ACC112 (cell line): ENCODE measurements around the gene MSMO1.

Experiments
- H2AFZ ChIP-seq: fragments of 200-600 bp; sonication (generic); one replicate; pipeline ENCODE4 v1.6.0; 2017; ENCODE audit warnings: antibody characterized with exemption, low read length; ENCODE audit not compliant: unreplicated experiment
- H3K27ac ChIP-seq: fragments of 200-600 bp; sonication (generic); 2 replicates; pipeline ENCODE4 v1.5.1; 2014; ENCODE audit warnings: low read depth, mild to moderate bottlenecking, antibody characterized with exemption, low read length, moderate library complexity
- H3K27me3 ChIP-seq: fragments of 200-600 bp; sonication (generic); 2 replicates; pipeline ENCODE4 v1.6.1; 2014; ENCODE audit warnings: mild to moderate bottlenecking, antibody characterized with exemption, low read length, moderate library complexity, mixed read lengths; ENCODE audit not compliant: insufficient read depth
- H3K36me3 ChIP-seq: fragments of 200-600 bp; sonication (generic); 2 replicates; pipeline ENCODE4 v1.6.1; 2016; ENCODE audit warnings: mild to moderate bottlenecking, antibody characterized with exemption, low read length, moderate library complexity, mixed read lengths; ENCODE audit not compliant: insufficient read depth
- H3K4me1 ChIP-seq: fragments of 200-600 bp; sonication (generic); one replicate; pipeline ENCODE4 v1.6.1; 2016; ENCODE audit warnings: low read length, mixed read lengths; ENCODE audit not compliant: insufficient read depth, unreplicated experiment, control insufficient read depth
- H3K4me3 ChIP-seq: fragments of 200-600 bp; sonication (generic); 2 replicates; pipeline ENCODE4 v1.5.1; 2014; ENCODE audit warnings: mild to moderate bottlenecking, low read depth, low read length
- H3K79me2 ChIP-seq: fragments of 200-600 bp; sonication (generic); one replicate; pipeline ENCODE4 v1.6.0; 2016; ENCODE audit warnings: low read length; ENCODE audit not compliant: control insufficient read depth, unreplicated experiment, insufficient read depth

Gene MSMO1

GRCh38 chr4:165297626-165298025, 29.8 kb upstream of the MSMO1 start:
- peaks cover 8% of the 10 kb centered on the region for H3K4me1 ChIP-seq
- no peaks in the 10 kb centered on the region for H3K27me3 ChIP-seq
- H3K27ac ChIP-seq: no peak overlapping the region

GRCh38 chr4:165299399-165300060, 27.9 kb upstream of the MSMO1 start:
- no peaks in the 10 kb centered on the region for H3K27me3 ChIP-seq
- no peak overlapping the region for H3K27ac ChIP-seq
- H3K4me3 ChIP-seq: no peak overlapping the region
- no peaks in the 10 kb centered on the region; the same call in 1 of the 2 replicates for H3K36me3 ChIP-seq
- H2AFZ ChIP-seq: no peak overlapping the region
- no peaks in the 10 kb centered on the region for H3K79me2 ChIP-seq
- peaks cover 8% of the 10 kb centered on the region for H3K4me1 ChIP-seq

More at GRCh38 chr4:165297626-165298025, 29.8 kb upstream of the MSMO1 start:
- Histone ChIP-seq H3K4me3 (no peak overlapping the region), H2AFZ (no peak overlapping the region), H3K79me2 (no peaks in the 10 kb centered on the region), H3K36me3 (no peaks in the 10 kb centered on the region; the same call in 1 of the 2 replicates)

GRCh38 chr4:165301833-165302232, 25.6 kb upstream of the MSMO1 start:
- Histone ChIP-seq H3K27ac (0 out of 2 replicates have a peak overlapping the region, but pooled peaks have one; percentile 0), H3K4me3 (peak overlapping the region; percentile 78), H3K27me3 (no peaks in the 10 kb centered on the region), H2AFZ (peak overlapping the region; percentile 78), H3K4me1 (peaks cover 8% of the 10 kb centered on the region), H3K36me3 (no peaks in the 10 kb centered on the region), H3K79me2 (no peaks in the 10 kb centered on the region)

- Histone ChIP-seq H3K4me3 (no peak overlapping the region), H2AFZ (peak overlapping the region; percentile 32), H3K79me2 (no peaks in the 10 kb centered on the region), H3K27me3 (no peaks in the 10 kb centered on the region), H3K4me1 (peaks cover 12% of the 10 kb centered on the region), H3K36me3 (no peaks in the 10 kb centered on the region), H3K27ac (no peak overlapping the region)
These were observed 24.8 kb upstream of the MSMO1 start for GRCh38 chr4:165302658-165303057.

GRCh38 chr4:165308166-165308565, 19.3 kb upstream of the MSMO1 start:
- Histone ChIP-seq H3K27ac (peak overlapping the region; percentile 74), H2AFZ (no peak overlapping the region), H3K36me3 (peaks cover 3% of the 10 kb centered on the region; the same call in 1 of the 2 replicates), H3K27me3 (no peaks in the 10 kb centered on the region), H3K79me2 (no peaks in the 10 kb centered on the region), H3K4me1 (peaks cover 22% of the 10 kb centered on the region), H3K4me3 (no peak overlapping the region; the same call in 1 of the 2 replicates)

GRCh38 chr4:165308606-165309005, 18.9 kb upstream of the MSMO1 start:
- Histone ChIP-seq H2AFZ (no peak overlapping the region), H3K27me3 (no peaks in the 10 kb centered on the region), H3K79me2 (no peaks in the 10 kb centered on the region), H3K36me3 (peaks cover 3% of the 10 kb centered on the region; the same call in 1 of the 2 replicates), H3K27ac (peak overlapping the region; percentile 74), H3K4me3 (no peak overlapping the region; the same call in 1 of the 2 replicates), H3K4me1 (peaks cover 22% of the 10 kb centered on the region)

- Histone ChIP-seq H3K79me2 (no peaks in the 10 kb centered on the region), H3K27ac (peak overlapping the region; percentile 74; the same call in 1 of the 2 replicates), H2AFZ (no peak overlapping the region), H3K4me1 (peaks cover 22% of the 10 kb centered on the region), H3K27me3 (no peaks in the 10 kb centered on the region), H3K4me3 (no peak overlapping the region), H3K36me3 (peaks cover 10% of the 10 kb centered on the region; the same call in 1 of the 2 replicates)
These were observed 18.0 kb upstream of the MSMO1 start for GRCh38 chr4:165309456-165309855.

- Histone ChIP-seq H3K4me3 (no peak overlapping the region), H3K36me3 (peaks cover 11% of the 10 kb centered on the region; the same call in 1 of the 2 replicates), H3K4me1 (peaks cover 19% of the 10 kb centered on the region), H3K79me2 (no peaks in the 10 kb centered on the region), H2AFZ (no peak overlapping the region), H3K27me3 (no peaks in the 10 kb centered on the region), H3K27ac (no peak overlapping the region)
These were observed 15.0 kb upstream of the MSMO1 start for GRCh38 chr4:165312506-165312905.

GRCh38 chr4:165319030-165319429, 8.4 kb upstream of the MSMO1 start:
- no peaks in the 10 kb centered on the region for H3K79me2 ChIP-seq
- 0 out of 2 replicates have a peak, but pooled peaks cover 5% of the 10 kb centered on the region for H3K36me3 ChIP-seq
- no peaks in the 10 kb centered on the region for H3K27me3 ChIP-seq
- no peak overlapping the region for H3K27ac ChIP-seq
- no peak overlapping the region for H3K4me3 ChIP-seq
- H2AFZ ChIP-seq: no peak overlapping the region
- no peaks in the 10 kb centered on the region for H3K4me1 ChIP-seq

GRCh38 chr4:165319509-165319908, 8.0 kb upstream of the MSMO1 start:
- Histone ChIP-seq H3K27ac (no peak overlapping the region), H3K79me2 (no peaks in the 10 kb centered on the region), H2AFZ (no peak overlapping the region), H3K36me3 (0 out of 2 replicates have a peak, but pooled peaks cover 3% of the 10 kb centered on the region), H3K4me3 (no peak overlapping the region), H3K27me3 (no peaks in the 10 kb centered on the region), H3K4me1 (no peaks in the 10 kb centered on the region)
